CD4-positive, alpha-beta memory T cell (primary cell): ENCODE measurements around the gene CROCC. TPM values are rescaled to one million over a fixed set of nuclear protein-coding genes. Genes with fewer than 3 reads are reported as not detected.

Experiments used
- CTCF ChIA-PET: fragments of 350-600 bp; sonication (Branson Sonifier 250); formaldehyde crosslinking; loops from one replicate; lab custom pipeline; 2021; ENCODE audit warnings: inconsistent platforms; ENCODE audit not compliant: partially characterized antibody; lab: Charles Lee
- POLR2A ChIA-PET: fragments of 350-600 bp; sonication (Branson Sonifier 250); formaldehyde crosslinking; loops from one replicate; lab custom pipeline; 2021; ENCODE audit not compliant: partially characterized antibody; lab: Charles Lee
- DNase-seq, 5 donors: peaks; one replicate each; pipeline versions ENCODE4 v3.0.0 to v3.0.0-alpha.2; 2020 to 2022; ENCODE audit warnings: mixed read lengths in 1 of 5
- H3K27ac ChIP-seq: one replicate; pipeline ENCODE4 v1.7.0; 2013; ENCODE audit warnings: low read depth, low read length
- H3K27me3 ChIP-seq: 2 replicates; pipeline ENCODE4 v1.7.0; 2013; ENCODE audit warnings: mild to moderate bottlenecking, low read length, moderate library complexity; ENCODE audit not compliant: insufficient read depth
- H3K36me3 ChIP-seq: 2 replicates; pipeline ENCODE4 v1.7.0; 2013; ENCODE audit warnings: mild to moderate bottlenecking, low read length, moderate library complexity; ENCODE audit not compliant: insufficient read depth
- H3K4me1 ChIP-seq: 2 replicates; pipeline ENCODE4 v1.7.0; 2013; ENCODE audit warnings: mild to moderate bottlenecking, low read length, moderate library complexity; ENCODE audit not compliant: insufficient read depth
- H3K4me3 ChIP-seq, 2 donors: one replicate each; pipeline ENCODE4 v1.7.0; 2013; ENCODE audit warnings: low read length in 2 of 2, mild to moderate bottlenecking in 1 of 2
- H3K9me3 ChIP-seq, 2 donors: one replicate each; pipeline ENCODE4 v1.7.0; 2013; ENCODE audit warnings: low read length in 2 of 2, control low read depth in 1 of 2; ENCODE audit not compliant: control insufficient read depth in 1 of 2
- H3K27ac Mint-ChIP-seq, 7 donors: one replicate each; pipeline ENCODE4 v1.8.0; 2020 to 2021; ENCODE audit warnings: mixed read lengths in 7 of 7, mild to moderate bottlenecking in 6 of 7, inconsistent platforms in 3 of 7, moderate library complexity in 3 of 7
- H3K27me3 Mint-ChIP-seq, 2 donors: one replicate each; pipeline ENCODE4 v1.8.0; 2020 to 2021; ENCODE audit warnings: mixed read lengths in 2 of 2
- H3K36me3 Mint-ChIP-seq, 2 donors: one replicate each; pipeline ENCODE4 v1.8.0; 2020 to 2021; ENCODE audit warnings: mixed read lengths in 2 of 2, inconsistent platforms in 1 of 2, mild to moderate bottlenecking in 1 of 2
- H3K4me1 Mint-ChIP-seq, 4 donors: one replicate each; pipeline ENCODE4 v1.8.0; 2020 to 2021; ENCODE audit warnings: mixed read lengths in 4 of 4, mild to moderate bottlenecking in 1 of 4
- H3K4me3 Mint-ChIP-seq, 8 donors: one replicate each; pipeline ENCODE4 v1.8.0; 2020 to 2021; ENCODE audit warnings: mixed read lengths in 8 of 8, mild to moderate bottlenecking in 7 of 8, moderate library complexity in 6 of 8, inconsistent platforms in 3 of 8
- H3K9me3 Mint-ChIP-seq, 8 donors: one replicate each; pipeline ENCODE4 v1.8.0; 2020 to 2021; ENCODE audit warnings: mixed read lengths in 8 of 8, mild to moderate bottlenecking in 5 of 8, inconsistent platforms in 3 of 8, moderate library complexity in 1 of 8
- intact Hi-C: fragments of 100-400 bp; cut with micrococcal nuclease; formaldehyde crosslinking; loops from one replicate; pipeline ENCODE4 v1.15.1; 2023
- polyA plus RNA-seq, 2 donors: library from polyadenylated mRNA; unstranded; fragments of 300-500 nt; fragmentation: Illumina TruSeq; gene quantifications; one replicate each; pipeline ENCODE4 v1.2.3, GENCODE V29; 2021
- total RNA-seq, 2 experiments: library from RNA; stranded (reverse); gene quantifications; one replicate each; pipeline ENCODE4 v1.2.3, GENCODE V29; 2021

CROCC gene
- total and polyA plus RNA-seq, 4 experiments from 2014 or later = 0.77 to 91.7 (median 46.7) TPM

GRCh38 chr1:17011439-17012307 is 89.9 kb downstream of the CROCC start, which contains the start of gene ATP13A2:
Gene ATP13A2, minus strand, starts transcription at chr1:17011928. Its CDS starts 190 bp downstream, at chr1:17011738.
- H3K27ac Mint-ChIP-seq = peak within 1 kb of the TSS; percentile 47 to 89 (median 84)
- CTCF ChIA-PET = interaction anchor here (0.6 to 0.7 kb wide), 2 partner anchors 26 to 39 kb away, joined by 3 to 4 read pairs; no protein-coding TSS in a partner anchor
- intact Hi-C loops = loop anchor here (5.0 kb wide), 1 partner anchor 49 kb away; no protein-coding TSS in a partner anchor
- Histone ChIP-seq H3K9me3 (no peaks in the 10 kb centered on the region), H3K27me3 (no peaks in the 10 kb centered on the region), H3K36me3 (no peaks in the 10 kb centered on the region), H3K4me1 (peaks cover 27% of the 10 kb centered on the region), H3K27ac (peak within 1 kb of the TSS; percentile 73), H3K4me3 (peak within 1 kb of the TSS; percentile 84 to 87)
- H3K36me3 Mint-ChIP-seq = peaks cover 0 to 12% of the 10 kb centered on the region in 2 donors
- H3K4me3 Mint-ChIP-seq = peak within 1 kb of the TSS; percentile 85 to 91 (median 88)
- no peaks in the 10 kb centered on the region for H3K9me3 Mint-ChIP-seq
- H3K4me1 Mint-ChIP-seq = peaks cover 10 to 23% (median 17%) of the 10 kb centered on the region in 4 donors
- peak; percentile 83 to 85 (median 84) for DNase-seq
- H3K27me3 Mint-ChIP-seq = no peaks in the 10 kb centered on the region
- POLR2A ChIA-PET = interaction anchor here (0.8 kb wide), 1 partner anchor 107 kb away, joined by 3 read pairs; no protein-coding TSS in a partner anchor

GRCh38 chr1:17012775-17013490 is 91.2 kb downstream of the CROCC start:
- H3K27ac Mint-ChIP-seq = peak overlapping the region in 3 of 7 donors; percentile 22 to 48 (median 46)
- ChIA-PET CTCF (interaction anchor here (0.6 to 1.7 kb wide), 3 partner anchors 28 to 53 kb away, joined by 3 to 5 read pairs (median 4); no protein-coding TSS in a partner anchor), POLR2A (no interaction called here)
- peaks cover 0 to 10% of the 10 kb centered on the region in 2 donors for H3K36me3 Mint-ChIP-seq
- Histone ChIP-seq H3K36me3 (no peaks in the 10 kb centered on the region), H3K27ac (no peak overlapping the region), H3K4me1 (peaks cover 27% of the 10 kb centered on the region), H3K27me3 (no peaks in the 10 kb centered on the region), H3K4me3 (no peak overlapping the region), H3K9me3 (no peaks in the 10 kb centered on the region)
- DNase-seq = no peak
- no peaks in the 10 kb centered on the region for H3K27me3 Mint-ChIP-seq
- peaks cover 10 to 23% (median 17%) of the 10 kb centered on the region in 4 donors for H3K4me1 Mint-ChIP-seq
- no peaks in the 10 kb centered on the region for H3K9me3 Mint-ChIP-seq
- intact Hi-C loops = loop anchor here (5.0 kb wide), 1 partner anchor 51 kb away; no protein-coding TSS in a partner anchor
- peak overlapping the region in 4 of 8 donors; percentile 2 to 86 (median 28) for H3K4me3 Mint-ChIP-seq

DNA sequence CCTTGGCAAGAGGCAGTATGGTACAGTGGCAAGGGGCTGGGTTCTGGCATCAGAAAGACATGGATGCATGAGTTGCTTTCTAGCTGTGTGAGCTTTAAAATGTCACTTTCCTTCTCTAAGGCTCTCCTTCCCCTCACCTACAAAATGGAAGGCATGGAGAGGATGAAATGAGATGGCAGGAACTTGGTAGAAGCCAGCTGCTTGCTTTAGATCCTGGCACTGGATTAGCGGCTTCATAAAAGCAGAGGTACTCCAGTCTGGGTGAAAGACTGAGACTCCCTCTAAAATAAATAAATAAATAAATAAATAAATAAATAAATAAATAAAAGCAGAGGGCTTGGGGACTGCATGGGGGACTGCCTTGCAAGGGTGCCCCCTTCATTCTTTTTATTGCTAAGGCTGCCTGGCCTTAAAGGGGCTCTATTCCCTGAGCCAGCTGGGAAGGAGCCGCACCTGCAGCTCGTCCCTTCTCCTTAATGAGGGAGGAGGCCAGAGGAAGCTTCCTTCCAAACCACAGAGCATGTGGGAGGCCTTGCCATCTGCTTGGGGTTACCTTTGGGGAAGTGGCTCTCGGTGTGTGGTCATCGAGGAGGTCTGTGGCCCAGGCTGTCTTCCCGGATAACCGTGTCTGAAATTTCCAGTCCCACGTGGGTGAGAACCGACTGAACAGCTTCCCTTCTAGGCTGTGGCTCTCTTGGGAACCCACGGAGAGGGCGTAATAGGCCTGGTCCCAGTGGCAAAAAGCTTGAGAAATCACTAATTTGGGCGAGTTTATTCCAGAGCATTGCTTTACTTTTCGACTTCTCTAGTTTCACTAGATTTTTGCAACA is 92.0 kb downstream of the CROCC start:
- no peaks in the 10 kb centered on the region for H3K9me3 ChIP-seq
- ChIA-PET POLR2A (no interaction called here), CTCF (interaction anchor here (1.4 to 1.7 kb wide), 2 partner anchors 34 to 54 kb away, joined by 3 to 5 read pairs; no protein-coding TSS in a partner anchor)
- no peaks in the 10 kb centered on the region for H3K9me3 Mint-ChIP-seq
- peaks cover 10 to 23% (median 17%) of the 10 kb centered on the region in 4 donors for H3K4me1 Mint-ChIP-seq
- intact Hi-C loops = loop anchor here (5.0 kb wide), 1 partner anchor 51 kb away; no protein-coding TSS in a partner anchor
- peak overlapping the region in 1 of 7 donors; percentile 36 for H3K27ac Mint-ChIP-seq
- H3K4me1 ChIP-seq = peaks cover 27% of the 10 kb centered on the region
- H3K36me3 Mint-ChIP-seq = peaks cover under 1 to 14% of the 10 kb centered on the region in 2 donors
- no peak for DNase-seq
- peaks cover 5% of the 10 kb centered on the region for H3K36me3 ChIP-seq
- H3K27ac ChIP-seq = no peak overlapping the region
- no peaks in the 10 kb centered on the region for H3K27me3 ChIP-seq
- H3K4me3 Mint-ChIP-seq = peak overlapping the region in 3 of 8 donors; percentile 2 to 86 (median 25)
- H3K27me3 Mint-ChIP-seq = no peaks in the 10 kb centered on the region
- H3K4me3 ChIP-seq = no peak overlapping the region

GRCh38 chr1:17014671-17015567 is 93.2 kb downstream of the CROCC start:
- peaks cover 7 to 17% (median 13%) of the 10 kb centered on the region in 4 donors for H3K4me1 Mint-ChIP-seq
- peaks cover 13% of the 10 kb centered on the region for H3K36me3 ChIP-seq
- H3K4me3 Mint-ChIP-seq = peak overlapping the region in 1 of 8 donors; percentile 20
- H3K4me3 ChIP-seq = no peak overlapping the region
- peak overlapping the region in 1 of 7 donors; percentile 6 for H3K27ac Mint-ChIP-seq
- H3K27me3 ChIP-seq = no peaks in the 10 kb centered on the region
- peaks cover 17% of the 10 kb centered on the region for H3K4me1 ChIP-seq
- no peaks in the 10 kb centered on the region for H3K9me3 ChIP-seq
- ChIA-PET CTCF (no interaction called here), POLR2A (no interaction called here)
- H3K36me3 Mint-ChIP-seq = peaks cover 12 to 26% of the 10 kb centered on the region in 2 donors
- intact Hi-C loops = loop anchor here (5.0 kb wide), 1 partner anchor 53 kb away; no protein-coding TSS in a partner anchor
- H3K9me3 Mint-ChIP-seq = no peaks in the 10 kb centered on the region
- H3K27ac ChIP-seq = no peak overlapping the region
- DNase-seq = no peak
- H3K27me3 Mint-ChIP-seq = no peaks in the 10 kb centered on the region

DNA sequence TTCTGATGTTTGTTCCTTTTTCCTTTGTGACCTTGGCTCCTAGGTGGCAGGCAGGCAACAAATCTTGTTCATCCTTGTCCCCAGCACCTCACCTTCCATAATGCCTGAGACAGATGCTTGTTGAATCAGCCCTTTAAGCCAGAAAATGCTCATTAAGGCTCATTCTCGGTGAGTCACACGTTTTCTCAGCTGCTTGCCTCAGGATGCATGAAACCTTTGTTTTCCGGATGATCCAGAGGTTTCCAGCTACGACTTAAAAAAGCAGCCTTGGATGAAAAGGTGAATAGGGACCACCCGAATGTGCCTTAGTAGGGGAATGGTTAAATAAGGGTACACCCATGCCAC is 94.6 kb downstream of the CROCC start:
- H3K36me3 ChIP-seq = peaks cover 26% of the 10 kb centered on the region
- no peak overlapping the region for H3K27ac ChIP-seq
- Mint-ChIP-seq H3K27ac (peak overlapping the region in 1 of 7 donors; percentile 14), H3K4me1 (peaks cover 0 to 5% (median 4%) of the 10 kb centered on the region in 4 donors), H3K36me3 (peaks cover 24 to 31% of the 10 kb centered on the region in 2 donors), H3K27me3 (no peaks in the 10 kb centered on the region), H3K4me3 (no peak overlapping the region), H3K9me3 (no peaks in the 10 kb centered on the region)
- DNase-seq = no peak
- intact Hi-C loops = no loop called here
- peaks cover 5% of the 10 kb centered on the region for H3K4me1 ChIP-seq
- no peak overlapping the region for H3K4me3 ChIP-seq
- H3K9me3 ChIP-seq = no peaks in the 10 kb centered on the region
- ChIA-PET POLR2A (no interaction called here), CTCF (no interaction called here)
- no peaks in the 10 kb centered on the region for H3K27me3 ChIP-seq

GRCh38 chr1:17017435-17017834 is 95.7 kb downstream of the CROCC start:
- H3K4me3 ChIP-seq = no peak overlapping the region
- peaks cover 27 to 40% of the 10 kb centered on the region in 2 donors for H3K36me3 Mint-ChIP-seq
- POLR2A ChIA-PET = no interaction called here
- DNase-seq = no peak
- H3K4me1 ChIP-seq = no peaks in the 10 kb centered on the region
- H3K9me3 Mint-ChIP-seq = no peaks in the 10 kb centered on the region
- peaks cover 36% of the 10 kb centered on the region for H3K36me3 ChIP-seq
- CTCF ChIA-PET = interaction anchor here (1.8 kb wide), 1 partner anchor 57 kb away, joined by 6 read pairs; no protein-coding TSS in a partner anchor
- H3K27me3 Mint-ChIP-seq = no peaks in the 10 kb centered on the region
- intact Hi-C loops = no loop called here
- no peak overlapping the region for H3K4me3 Mint-ChIP-seq
- no peaks in the 10 kb centered on the region for H3K9me3 ChIP-seq
- H3K27ac ChIP-seq = no peak overlapping the region
- H3K27me3 ChIP-seq = no peaks in the 10 kb centered on the region
- no peaks in the 10 kb centered on the region for H3K4me1 Mint-ChIP-seq
- no peak overlapping the region for H3K27ac Mint-ChIP-seq
